Endothelial cell of umbilical vein (primary cell): ENCODE measurements around the gene ARID1B. TPM values are rescaled to one million over a fixed set of nuclear protein-coding genes. Genes with fewer than 3 reads are reported as not detected.

Experiments
- BruUV-seq: library from RNA; stranded (reverse); fragments of 400-500 nt; replicated peaks from 2 replicates; lab custom pipeline; 2021; lab: Mats Ljungman, UMichigan
- CTCF ChIA-PET: fragments of 300-600, 350-600 bp; sonication (Branson Sonifier 250); formaldehyde crosslinking; loops from one replicate; lab custom pipeline; 2021; ENCODE audit warnings: antibody characterized with exemption, inconsistent platforms; lab: Charles Lee
- POLR2A ChIA-PET: fragments of 300-600, 350-600 bp; sonication (Branson Sonifier 250); formaldehyde crosslinking; loops from one replicate; lab custom pipeline; 2021; ENCODE audit warnings: antibody characterized with exemption, inconsistent platforms; lab: Charles Lee
- DNase-seq: peaks from one replicate; pipeline ENCODE4 v3.0.0-alpha.2; 2011; ENCODE audit warnings: low read depth, low spot score
- FAIRE-seq: peaks from 2 replicates; lab custom pipeline; 2011; peaks lifted over from hg19 to GRCh38; lab: Jason Lieb, UNC
- H2AFZ ChIP-seq: 2 replicates; pipeline ENCODE4 v1.6.0; 2012; ENCODE audit warnings: low read depth, low read length, control low read depth, inconsistent platforms
- H3K27ac ChIP-seq: 2 replicates; pipeline ENCODE4 v1.5.1; 2011; ENCODE audit warnings: low read depth, mild to moderate bottlenecking, control low read depth, low read length, moderate library complexity; ENCODE audit not compliant: insufficient read depth
- H3K27me3 ChIP-seq, 2 experiments: 2 replicates each; pipeline versions ENCODE4 v1.6.0 to v1.6.1; 2011; ENCODE audit warnings: low read length in 2 of 2, mixed read lengths in 1 of 2; ENCODE audit not compliant: control insufficient read depth in 2 of 2, insufficient read depth in 2 of 2
- H3K36me3 ChIP-seq, 2 experiments: 2 replicates in 1 of 2; 3 replicates in 1 of 2; pipeline ENCODE4 v1.5.1; 2011; ENCODE audit warnings: low read length in 2 of 2, mild to moderate bottlenecking in 1 of 2, moderate library complexity in 1 of 2; ENCODE audit not compliant: control insufficient read depth in 2 of 2, insufficient read depth in 2 of 2; ENCODE audit errors: extremely low read depth in 1 of 2
- H3K4me1 ChIP-seq: 3 replicates; pipeline ENCODE4 v1.5.1; 2011; ENCODE audit warnings: mild to moderate bottlenecking, low read length; ENCODE audit not compliant: control insufficient read depth, insufficient read depth; ENCODE audit errors: extremely low read depth
- H3K4me2 ChIP-seq: 2 replicates; pipeline ENCODE4 v1.6.1; 2011; ENCODE audit warnings: low read length, control low read depth, mixed read lengths; ENCODE audit not compliant: insufficient read depth
- H3K4me3 ChIP-seq, 3 experiments: fragments of 200-600 bp in 1 of 3; sonication (generic), shearing (Covaris generic) in 1 of 3; replicated peaks in 1 of 3; 2 replicates each; pipeline ENCODE4 v1.5.1; 2011 to 2016; ENCODE audit warnings: control low read depth in 3 of 3, low read length in 3 of 3, mild to moderate bottlenecking in 2 of 3, inconsistent platforms in 1 of 3, low read depth in 1 of 3, moderate library complexity in 1 of 3; ENCODE audit not compliant: insufficient read depth in 1 of 3
- H3K79me2 ChIP-seq: 2 replicates; pipeline ENCODE4 v1.6.0; 2012; ENCODE audit warnings: low read length, inconsistent platforms; ENCODE audit not compliant: control insufficient read depth, insufficient read depth
- H3K9ac ChIP-seq: replicated peaks from 2 replicates; pipeline ENCODE3; 2011; ENCODE audit warnings: low read length, control low read depth; ENCODE audit not compliant: insufficient read depth; ENCODE audit errors: extremely low read depth
- H3K9me1 ChIP-seq: replicated peaks from 3 replicates; pipeline ENCODE4 v1.6.0; 2011; ENCODE audit warnings: mild to moderate bottlenecking, low read length; ENCODE audit not compliant: control insufficient read depth, insufficient read depth; ENCODE audit errors: extremely low read depth
- H3K9me3 ChIP-seq: replicated peaks from 2 replicates; pipeline ENCODE4 v1.5.1; 2012; ENCODE audit warnings: low read length, inconsistent platforms; ENCODE audit not compliant: control insufficient read depth, insufficient read depth
- H4K20me1 ChIP-seq: replicated peaks from 2 replicates; pipeline ENCODE3; 2011; ENCODE audit warnings: mild to moderate bottlenecking, low read length; ENCODE audit not compliant: control insufficient read depth, insufficient read depth; ENCODE audit errors: extremely low read depth
- EZH2 ChIP-seq: IDR thresholded peaks from 2 replicates; pipeline ENCODE4 v1.6.1; 2012; ENCODE audit warnings: borderline replicate concordance, low read depth, mild to moderate bottlenecking, moderate library complexity, low read length, inconsistent platforms; ENCODE audit not compliant: severe bottlenecking
- FOS ChIP-seq: IDR thresholded peaks from 2 replicates; pipeline ENCODE4 v1.6.1; 2011; ENCODE audit warnings: mild to moderate bottlenecking, low read length, moderate library complexity, borderline replicate concordance; ENCODE audit not compliant: insufficient read depth
- GATA2 ChIP-seq: IDR thresholded peaks from 2 replicates; pipeline ENCODE4 v1.7.0; 2011; ENCODE audit warnings: low read depth, mild to moderate bottlenecking, moderate library complexity, mixed read lengths, low read length; ENCODE audit not compliant: insufficient read length, insufficient read depth
- JUN ChIP-seq: IDR thresholded peaks from 2 replicates; pipeline ENCODE4 v1.6.1; 2011; ENCODE audit warnings: borderline replicate concordance, low read depth; ENCODE audit not compliant: insufficient read length, insufficient read depth
- MYC ChIP-seq: IDR thresholded peaks from one replicate; pipeline ENCODE4 v1.6.1; 2011; ENCODE audit warnings: mild to moderate bottlenecking, low read depth, low read length
- POLR2A ChIP-seq: IDR thresholded peaks from 2 replicates; pipeline ENCODE4 v1.6.1; 2012; ENCODE audit warnings: low read depth, mild to moderate bottlenecking, control low read depth, low read length
- POLR2AphosphoS5 ChIP-seq: IDR thresholded peaks from 2 replicates; pipeline ENCODE4 v1.6.1; 2012; ENCODE audit warnings: low read depth, mild to moderate bottlenecking, control low read depth, low read length, moderate library complexity; ENCODE audit not compliant: insufficient read depth
- dilution Hi-C: fragments of 300-500 bp; cut with MboI; formaldehyde crosslinking; loops from one replicate; pipeline ENCODE4 v1.15.0; 2019; ENCODE audit warnings: low sequenced_read_pairs; ENCODE audit not compliant: extremely low pct_ligation_motif_present
- intact Hi-C: fragments of 100-400 bp; cut with micrococcal nuclease; formaldehyde crosslinking; loops from one replicate; pipeline ENCODE4 v1.10.0; 2022
- polyA plus RNA-seq, 4 experiments: library from polyadenylated mRNA; depleted of rRNA in 3 of 4; stranded (reverse) in 3 of 4; unstranded in 1 of 4; fragments of >200 nt; gene quantifications; 2 replicates each; pipeline versions ENCODE4 v1.2.1 to v1.2.3, GENCODE V29; 2011 to 2012; ENCODE audit warnings: missing spikeins in 1 of 4
- total RNA-seq: library from RNA; stranded (reverse); gene quantifications from 2 replicates; pipeline ENCODE4 v1.2.3, GENCODE V29; 2021
- TF ChIP-seq, protein P1 (sequence below): IDR thresholded peaks from 2 replicates; pipeline ENCODE4 v1.6.1; 2011; ENCODE audit not compliant: insufficient read depth, insufficient read length
- TF ChIP-seq, protein P2 (sequence below), 2 donors: IDR thresholded peaks; 1 replicate in 1 of 2; 2 replicates in 1 of 2; pipeline ENCODE4 v1.5.1; 2011; ENCODE audit warnings: low read length in 2 of 2, mild to moderate bottlenecking in 2 of 2, moderate library complexity in 2 of 2, control low read depth in 1 of 2, inconsistent platforms in 1 of 2, low read depth in 1 of 2; ENCODE audit not compliant: insufficient read depth in 1 of 2; ENCODE audit errors: extremely low read depth in 1 of 2

Gene ARID1B
- total and polyA plus RNA-seq, 2 donors (not counting 3 experiments of a cell fraction or from before 2014, with no cell fraction given) = 21.8 to 89.5 TPM

DNA sequence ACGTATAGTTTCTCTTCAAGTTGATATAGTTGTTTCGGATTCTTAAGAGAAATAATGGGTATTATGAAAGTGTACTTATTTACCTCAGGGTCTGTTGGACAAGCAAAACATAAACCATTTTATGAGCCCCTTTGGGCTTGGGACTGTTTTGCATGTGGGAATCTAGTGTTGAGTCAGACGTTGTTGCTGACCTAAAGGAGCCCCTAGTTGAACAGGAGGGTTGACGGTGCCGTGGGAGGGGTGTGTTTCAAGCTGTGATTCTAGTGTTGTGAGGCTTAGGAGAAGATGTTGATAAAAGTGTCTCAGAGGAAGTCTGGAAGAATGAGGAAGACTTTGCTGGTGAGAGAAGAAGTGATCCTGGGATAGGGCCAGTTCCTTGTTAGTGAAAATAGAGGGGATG lies 140.0 kb downstream of the ARID1B start:
- no peaks in the 10 kb centered on the region for H3K9me3 ChIP-seq
- no peak overlapping the region for H3K4me2 ChIP-seq
- intact Hi-C loops = no loop called here
- H3K27me3 ChIP-seq = no peaks in the 10 kb centered on the region
- H3K36me3 ChIP-seq = no peaks in the 10 kb centered on the region
- H2AFZ ChIP-seq = no peak overlapping the region
- no peak overlapping the region for H3K27ac ChIP-seq
- CTCF ChIA-PET = interaction anchor here (1.6 kb wide), 1 partner anchor 31 kb away, joined by 3 read pairs; no protein-coding TSS in a partner anchor
- no peak overlapping the region for H3K9ac ChIP-seq
- TF ChIP-seq POLR2A = no peak
- TF ChIP-seq, protein P1, sequence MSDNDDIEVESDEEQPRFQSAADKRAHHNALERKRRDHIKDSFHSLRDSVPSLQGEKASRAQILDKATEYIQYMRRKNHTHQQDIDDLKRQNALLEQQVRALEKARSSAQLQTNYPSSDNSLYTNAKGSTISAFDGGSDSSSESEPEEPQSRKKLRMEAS = no peak
- no peak for TF ChIP-seq FOS
- TF ChIP-seq, protein P2, sequence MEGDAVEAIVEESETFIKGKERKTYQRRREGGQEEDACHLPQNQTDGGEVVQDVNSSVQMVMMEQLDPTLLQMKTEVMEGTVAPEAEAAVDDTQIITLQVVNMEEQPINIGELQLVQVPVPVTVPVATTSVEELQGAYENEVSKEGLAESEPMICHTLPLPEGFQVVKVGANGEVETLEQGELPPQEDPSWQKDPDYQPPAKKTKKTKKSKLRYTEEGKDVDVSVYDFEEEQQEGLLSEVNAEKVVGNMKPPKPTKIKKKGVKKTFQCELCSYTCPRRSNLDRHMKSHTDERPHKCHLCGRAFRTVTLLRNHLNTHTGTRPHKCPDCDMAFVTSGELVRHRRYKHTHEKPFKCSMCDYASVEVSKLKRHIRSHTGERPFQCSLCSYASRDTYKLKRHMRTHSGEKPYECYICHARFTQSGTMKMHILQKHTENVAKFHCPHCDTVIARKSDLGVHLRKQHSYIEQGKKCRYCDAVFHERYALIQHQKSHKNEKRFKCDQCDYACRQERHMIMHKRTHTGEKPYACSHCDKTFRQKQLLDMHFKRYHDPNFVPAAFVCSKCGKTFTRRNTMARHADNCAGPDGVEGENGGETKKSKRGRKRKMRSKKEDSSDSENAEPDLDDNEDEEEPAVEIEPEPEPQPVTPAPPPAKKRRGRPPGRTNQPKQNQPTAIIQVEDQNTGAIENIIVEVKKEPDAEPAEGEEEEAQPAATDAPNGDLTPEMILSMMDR (IDR thresholded peaks at IDR 0.05; ENCODE audit: extremely low read depth in 1 of 2, insufficient read depth in 1 of 2, low read depth in 1 of 2, low read length in 2 of 2) = no peak
- no peak for TF ChIP-seq EZH2
- no peak for TF ChIP-seq MYC
- TF ChIP-seq GATA2 = no peak
- TF ChIP-seq JUN = no peak
- TF ChIP-seq POLR2AphosphoS5 = no peak
- dilution Hi-C loops = no loop called here
- POLR2A ChIA-PET = no interaction called here
- FAIRE-seq (no peak), DNase-seq (no peak)
- BruUV-seq = no TSS peak
- H4K20me1 ChIP-seq = peaks cover 6% of the 10 kb centered on the region
- H3K4me1 ChIP-seq = no peaks in the 10 kb centered on the region
- peaks cover 26% of the 10 kb centered on the region for H3K79me2 ChIP-seq
- H3K4me3 ChIP-seq = no peak overlapping the region
- H3K9me1 ChIP-seq = peaks cover 3% of the 10 kb centered on the region
